ENCODE results near the gene ZSWIM1. TPM values are rescaled to one million over a fixed set of nuclear protein-coding genes. Genes with fewer than 3 reads are reported as not detected.
"Not testable (repeated sequence)": the region's sequence is repeated elsewhere in the genome, so short reads cannot be mapped to it uniquely, and the experiment has no call there.

Gene ZSWIM1
- total RNA-seq, 1 donor from 2014 or later, result 15.1 TPM

DNA sequence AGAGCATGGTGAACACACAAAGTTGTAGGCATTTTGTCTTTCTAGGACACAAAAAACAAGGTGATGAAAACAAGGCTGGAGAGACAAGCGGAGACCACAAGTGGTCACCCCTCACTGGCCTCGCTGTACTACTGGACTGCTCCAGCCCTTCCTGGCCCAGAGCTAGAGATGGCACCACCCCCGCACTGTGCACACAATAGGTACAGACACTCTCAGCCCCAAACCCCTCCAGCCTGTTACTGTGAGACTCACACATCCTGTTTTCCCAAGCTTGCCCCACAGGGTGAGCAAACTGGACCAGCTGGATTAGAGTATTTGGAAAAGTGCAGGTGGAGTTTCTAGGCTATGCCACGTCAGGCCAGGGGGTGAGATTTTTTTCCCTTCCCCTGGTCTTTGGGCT lies 8.4 kb upstream of the ZSWIM1 start:
- H3K9me3 Mint-ChIP-seq (ENCODE audit: low read depth), result no peaks in the 10 kb centered on the region
- H3K36me3 Mint-ChIP-seq (ENCODE audit: insufficient read depth), result no peaks in the 10 kb centered on the region
- TF ChIP-seq, protein P1, sequence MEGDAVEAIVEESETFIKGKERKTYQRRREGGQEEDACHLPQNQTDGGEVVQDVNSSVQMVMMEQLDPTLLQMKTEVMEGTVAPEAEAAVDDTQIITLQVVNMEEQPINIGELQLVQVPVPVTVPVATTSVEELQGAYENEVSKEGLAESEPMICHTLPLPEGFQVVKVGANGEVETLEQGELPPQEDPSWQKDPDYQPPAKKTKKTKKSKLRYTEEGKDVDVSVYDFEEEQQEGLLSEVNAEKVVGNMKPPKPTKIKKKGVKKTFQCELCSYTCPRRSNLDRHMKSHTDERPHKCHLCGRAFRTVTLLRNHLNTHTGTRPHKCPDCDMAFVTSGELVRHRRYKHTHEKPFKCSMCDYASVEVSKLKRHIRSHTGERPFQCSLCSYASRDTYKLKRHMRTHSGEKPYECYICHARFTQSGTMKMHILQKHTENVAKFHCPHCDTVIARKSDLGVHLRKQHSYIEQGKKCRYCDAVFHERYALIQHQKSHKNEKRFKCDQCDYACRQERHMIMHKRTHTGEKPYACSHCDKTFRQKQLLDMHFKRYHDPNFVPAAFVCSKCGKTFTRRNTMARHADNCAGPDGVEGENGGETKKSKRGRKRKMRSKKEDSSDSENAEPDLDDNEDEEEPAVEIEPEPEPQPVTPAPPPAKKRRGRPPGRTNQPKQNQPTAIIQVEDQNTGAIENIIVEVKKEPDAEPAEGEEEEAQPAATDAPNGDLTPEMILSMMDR (IDR thresholded peaks at IDR 0.05; ENCODE audit: unreplicated experiment), result no peak
- no peak overlapping the region for H3K4me3 Mint-ChIP-seq (ENCODE audit: low read depth)
- DNase-seq (ENCODE audit: low spot score, unreplicated experiment), result no peak
- H3K27ac Mint-ChIP-seq, result no peak overlapping the region
- H3K4me1 Mint-ChIP-seq (ENCODE audit: low read depth), result no peaks in the 10 kb centered on the region
- H3K27me3 Mint-ChIP-seq, result no peaks in the 10 kb centered on the region

DNA sequence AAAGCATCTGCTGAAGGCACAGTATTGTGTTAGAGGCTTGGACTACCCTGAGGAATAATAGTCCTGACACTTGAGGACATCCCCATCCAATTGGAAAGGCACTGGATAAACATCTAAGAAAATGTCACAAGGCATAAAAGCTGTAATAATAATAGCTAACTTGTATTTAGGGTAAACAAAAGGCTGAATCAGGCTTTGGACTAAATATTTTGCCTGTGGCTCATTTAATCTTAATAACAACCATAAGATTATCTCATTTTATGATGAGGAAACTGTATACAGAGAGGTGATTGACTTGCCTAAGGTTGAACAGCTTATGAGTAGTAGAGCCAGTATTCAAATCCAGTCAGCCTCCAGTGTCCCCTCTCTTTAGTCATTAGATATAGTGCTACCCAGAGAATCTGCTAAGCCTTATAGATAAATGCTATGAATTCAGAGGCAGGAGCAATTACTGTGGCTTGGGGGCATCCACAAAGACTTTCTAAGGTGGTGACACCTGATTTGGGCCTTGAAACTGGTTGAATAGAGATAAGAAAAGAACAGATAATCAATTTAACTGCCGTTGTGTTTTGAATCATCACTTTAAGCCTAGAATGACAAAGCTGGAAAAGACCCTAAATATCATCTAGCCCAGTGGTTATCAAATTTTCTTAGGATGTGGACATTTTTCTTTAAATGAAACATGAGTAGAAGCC lies 7.5 kb upstream of the ZSWIM1 start:
- no peak for DNase-seq (ENCODE audit: low spot score, unreplicated experiment)
- no peak overlapping the region for H3K27ac Mint-ChIP-seq
- no peaks in the 10 kb centered on the region for H3K9me3 Mint-ChIP-seq (ENCODE audit: low read depth)
- no peaks in the 10 kb centered on the region for H3K36me3 Mint-ChIP-seq (ENCODE audit: insufficient read depth)
- no peaks in the 10 kb centered on the region for H3K27me3 Mint-ChIP-seq
- TF ChIP-seq, protein P1 (IDR thresholded peaks at IDR 0.05; ENCODE audit: unreplicated experiment), result no peak
- no peak overlapping the region for H3K4me3 Mint-ChIP-seq (ENCODE audit: low read depth)
- H3K4me1 Mint-ChIP-seq (ENCODE audit: low read depth), result no peaks in the 10 kb centered on the region

DNA sequence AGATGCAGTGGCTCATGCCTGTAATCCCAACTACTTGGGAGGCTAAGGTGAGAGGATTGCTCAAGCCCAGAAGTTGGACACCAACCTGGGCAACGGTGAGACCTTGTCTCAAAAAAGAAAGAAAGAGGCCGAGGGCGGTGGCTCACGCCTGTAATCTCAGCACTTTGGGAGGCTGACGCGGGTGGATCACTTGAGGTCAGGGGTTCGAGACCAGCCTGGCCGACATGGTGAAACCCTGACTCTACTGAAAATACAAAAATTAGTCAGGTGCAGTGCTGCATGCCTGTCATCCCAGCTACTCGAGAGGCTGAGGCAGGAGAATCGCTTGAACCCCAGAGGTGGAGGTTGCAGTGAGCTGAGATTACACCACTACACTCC lies 6.9 kb upstream of the ZSWIM1 start:
- H3K9me3 Mint-ChIP-seq (ENCODE audit: low read depth); DNase-seq (ENCODE audit: low spot score, unreplicated experiment); H3K27me3 Mint-ChIP-seq; H3K4me1 Mint-ChIP-seq (ENCODE audit: low read depth); H3K27ac Mint-ChIP-seq; H3K36me3 Mint-ChIP-seq (ENCODE audit: insufficient read depth); H3K4me3 Mint-ChIP-seq (ENCODE audit: low read depth): not testable (repeated sequence)

DNA sequence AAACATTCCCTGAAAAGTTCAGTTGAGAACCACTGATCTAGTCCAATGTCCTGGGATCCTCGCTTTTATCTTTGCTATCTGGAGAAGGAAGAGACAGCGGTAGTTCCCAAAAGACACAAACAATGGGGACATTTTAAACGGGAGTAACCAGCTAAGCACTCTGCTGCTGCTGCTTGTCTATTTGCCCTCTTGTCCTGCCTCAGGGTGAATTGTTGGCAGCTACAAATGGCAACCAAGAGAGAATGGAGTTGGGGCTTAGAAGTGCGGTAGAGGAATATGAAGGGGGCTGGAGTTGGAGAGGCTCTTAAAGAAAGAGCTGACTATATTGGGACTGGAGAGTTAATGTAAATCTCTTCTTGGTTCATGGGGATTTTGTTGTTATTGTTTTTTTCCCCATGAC lies 6.5 kb upstream of the ZSWIM1 start:
- Mint-ChIP-seq H3K27me3 (no peaks in the 10 kb centered on the region), H3K9me3 (ENCODE audit: low read depth) (no peaks in the 10 kb centered on the region), H3K27ac (no peak overlapping the region), H3K4me3 (ENCODE audit: low read depth) (no peak overlapping the region), H3K36me3 (ENCODE audit: insufficient read depth) (no peaks in the 10 kb centered on the region), H3K4me1 (ENCODE audit: low read depth) (no peaks in the 10 kb centered on the region)
- TF ChIP-seq, protein P1 (IDR thresholded peaks at IDR 0.05; ENCODE audit: unreplicated experiment), result no peak
- no peak for DNase-seq (ENCODE audit: low spot score, unreplicated experiment)

DNA sequence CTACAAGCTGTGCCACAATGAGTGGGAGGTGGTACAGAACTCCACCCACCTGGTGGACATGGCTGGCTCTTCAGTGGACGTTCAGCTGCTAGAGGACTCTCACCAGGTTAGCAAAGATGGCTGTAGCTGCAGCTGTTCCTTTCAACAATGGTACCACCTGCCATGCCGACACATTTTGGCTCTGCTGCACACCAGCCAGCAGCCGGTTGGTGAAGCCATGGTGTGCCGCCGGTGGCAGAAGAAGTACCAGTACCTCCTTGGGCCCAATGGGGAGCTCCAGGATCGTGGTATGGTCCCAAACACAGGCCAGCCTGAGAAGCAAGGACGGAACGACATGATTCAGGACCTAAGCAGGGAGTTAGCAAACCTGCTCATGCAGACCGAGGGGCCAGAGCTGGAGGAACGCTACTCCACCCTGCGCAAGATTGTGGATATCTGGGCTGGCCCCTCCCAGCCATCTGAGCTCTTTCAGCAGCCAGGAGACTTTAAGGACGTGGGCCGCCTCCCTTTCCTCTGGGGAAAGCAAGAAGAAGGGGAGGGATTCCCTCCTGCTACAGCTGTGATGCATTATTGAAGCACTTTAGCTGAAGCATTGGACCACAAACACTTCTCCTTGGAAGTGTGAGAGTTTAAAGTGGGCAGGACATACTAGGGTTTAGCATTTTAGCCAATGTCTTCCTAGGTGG lies 2.8 kb upstream of the ZSWIM1 start:
- peaks cover 11% of the 10 kb centered on the region for H3K4me1 Mint-ChIP-seq (ENCODE audit: low read depth)
- TF ChIP-seq, protein P1 (IDR thresholded peaks at IDR 0.05; ENCODE audit: unreplicated experiment), result no peak
- no peak overlapping the region for H3K27ac Mint-ChIP-seq
- H3K36me3 Mint-ChIP-seq (ENCODE audit: insufficient read depth), result peaks cover 3% of the 10 kb centered on the region
- H3K27me3 Mint-ChIP-seq, result no peaks in the 10 kb centered on the region
- no peak for DNase-seq (ENCODE audit: low spot score, unreplicated experiment)
- H3K4me3 Mint-ChIP-seq (ENCODE audit: low read depth), result no peak overlapping the region
- H3K9me3 Mint-ChIP-seq (ENCODE audit: low read depth), result no peaks in the 10 kb centered on the region
